ENCODE measurements around the gene FHOD3.

DNA sequence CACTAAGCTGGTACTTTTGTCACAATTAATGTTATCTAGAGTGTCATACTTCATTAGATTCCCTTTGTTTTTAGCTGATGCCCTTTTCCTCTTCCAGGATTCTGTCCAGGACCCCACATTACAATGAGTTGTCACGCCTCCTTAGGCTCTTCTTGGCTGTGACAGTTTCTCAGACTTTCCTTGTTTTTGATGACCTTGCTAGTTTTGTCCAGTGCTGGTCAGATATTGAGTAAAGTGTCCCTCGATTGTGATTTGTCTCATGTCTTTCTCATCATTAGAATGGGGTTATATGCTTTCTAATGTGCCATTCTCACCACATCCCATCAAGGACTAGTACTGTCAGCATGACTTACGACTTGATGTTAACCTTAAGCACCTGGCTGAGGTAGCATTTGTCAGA is 162.3 kb downstream of the FHOD3 start:
- TF ChIP-seq CTCF (IDR thresholded peaks at IDR 0.05) (no peak), POLR2A (IDR thresholded peaks at IDR 0.05) (no peak)
